ENCODE data around the gene TAS2R46.

- TF ChIP-seq CTCF (conservative IDR thresholded peaks at IDR 0.05) = no peak
- TF ChIP-seq ZFX (IDR thresholded peaks at IDR 0.05) = no peak
Measured at GRCh38 chr12:11067514-11067913, 5.4 kb upstream of the TAS2R46 start.
